Mesenchymal stem cell (in vitro differentiated cells and primary cell): ENCODE results near the gene HMGA1.

Experiments used
- DNase-seq: peaks from one replicate; pipeline ENCODE4 v3.0.0-alpha.2; 2013
- H2AFZ ChIP-seq: one replicate; pipeline ENCODE4 v1.6.1; 2013; ENCODE audit warnings: low read depth, mild to moderate bottlenecking, control low read depth, inconsistent platforms, low read length, moderate library complexity
- H2AK5ac ChIP-seq: 2 replicates; pipeline ENCODE4 v1.6.1; 2013; ENCODE audit warnings: low read length, moderate library complexity, mild to moderate bottlenecking, inconsistent platforms; ENCODE audit not compliant: severe bottlenecking
- H2BK120ac ChIP-seq: one replicate; pipeline ENCODE4 v1.6.1; 2013; ENCODE audit warnings: low read depth, mild to moderate bottlenecking, inconsistent platforms, low read length, moderate library complexity
- H2BK12ac ChIP-seq, 2 experiments: one replicate each; pipeline ENCODE4 v1.6.1; 2013; ENCODE audit warnings: inconsistent platforms in 2 of 2, low read length in 2 of 2, mild to moderate bottlenecking in 2 of 2, moderate library complexity in 2 of 2, control low read depth in 1 of 2
- H2BK15ac ChIP-seq: one replicate; pipeline ENCODE4 v1.6.1; 2013; ENCODE audit warnings: mild to moderate bottlenecking, low read depth, inconsistent platforms; ENCODE audit not compliant: poor library complexity, severe bottlenecking
- H2BK5ac ChIP-seq: 2 replicates; pipeline ENCODE4 v1.6.1; 2013; ENCODE audit warnings: low read depth, mild to moderate bottlenecking, low read length, control low read depth, inconsistent platforms; ENCODE audit not compliant: poor library complexity, severe bottlenecking
- H3K14ac ChIP-seq, 2 experiments: one replicate each; pipeline ENCODE4 v1.6.1; 2013; ENCODE audit warnings: inconsistent platforms in 2 of 2, low read length in 2 of 2, control low read depth in 1 of 2, mild to moderate bottlenecking in 1 of 2, moderate library complexity in 1 of 2
- H3K18ac ChIP-seq, 2 experiments: one replicate each; pipeline ENCODE4 v1.6.1; 2013; ENCODE audit warnings: inconsistent platforms in 2 of 2, low read length in 2 of 2, control low read depth in 1 of 2, low read depth in 1 of 2, mild to moderate bottlenecking in 1 of 2
- H3K23ac ChIP-seq, 2 experiments: one replicate each; pipeline ENCODE4 v1.6.1; 2013; ENCODE audit warnings: inconsistent platforms in 2 of 2, low read length in 2 of 2, mild to moderate bottlenecking in 2 of 2, moderate library complexity in 2 of 2, control low read depth in 1 of 2
- H3K27ac ChIP-seq: 2 replicates; pipeline ENCODE4 v1.5.1; 2013; ENCODE audit warnings: mild to moderate bottlenecking, moderate library complexity, low read length, control low read depth, inconsistent platforms; ENCODE audit not compliant: poor library complexity, severe bottlenecking
- H3K27me3 ChIP-seq, 2 experiments: 2 replicates each; pipeline versions ENCODE4 v1.6.1 to v1.7.0; 2013; ENCODE audit warnings: low read length in 2 of 2, mild to moderate bottlenecking in 2 of 2, moderate library complexity in 2 of 2, control low read depth in 1 of 2, inconsistent platforms in 1 of 2; ENCODE audit not compliant: control insufficient read depth in 1 of 2, insufficient read depth in 1 of 2
- H3K36me3 ChIP-seq, 2 experiments: 2 replicates each; pipeline versions ENCODE4 v1.6.1 to v1.7.0; 2013; ENCODE audit warnings: low read length in 2 of 2, control low read depth in 1 of 2, inconsistent platforms in 1 of 2, low read depth in 1 of 2, mild to moderate bottlenecking in 1 of 2; ENCODE audit not compliant: insufficient read depth in 2 of 2, control insufficient read depth in 1 of 2
- H3K4ac ChIP-seq, 2 experiments: one replicate each; pipeline ENCODE4 v1.6.1; 2013; ENCODE audit warnings: inconsistent platforms in 2 of 2, low read length in 2 of 2, mild to moderate bottlenecking in 2 of 2, moderate library complexity in 2 of 2, control low read depth in 1 of 2, low read depth in 1 of 2
- H3K4me1 ChIP-seq: 2 replicates; pipeline ENCODE4 v1.6.1; 2013; ENCODE audit warnings: low read depth, low read length, control low read depth; ENCODE audit not compliant: control insufficient read depth, insufficient read depth
- H3K4me2 ChIP-seq: 2 replicates; pipeline ENCODE4 v1.6.1; 2013; ENCODE audit warnings: low read length, mild to moderate bottlenecking, inconsistent platforms; ENCODE audit not compliant: poor library complexity, severe bottlenecking
- H3K4me3 ChIP-seq, 2 experiments: 2 replicates each; pipeline versions ENCODE4 v1.5.1 to v1.7.0; 2013; ENCODE audit warnings: low read length in 2 of 2, mild to moderate bottlenecking in 2 of 2, control low read depth in 1 of 2, low read depth in 1 of 2; ENCODE audit not compliant: insufficient read depth in 1 of 2
- H3K79me1 ChIP-seq: replicated peaks from 2 replicates; pipeline ENCODE4 v1.6.1; 2013; ENCODE audit warnings: mild to moderate bottlenecking, control low read depth, low read length, inconsistent platforms; ENCODE audit not compliant: poor library complexity, severe bottlenecking
- H3K9ac ChIP-seq: 2 replicates; pipeline ENCODE4 v1.7.0; 2013; ENCODE audit warnings: mild to moderate bottlenecking, low read length, moderate library complexity
- H3K9me3 ChIP-seq: 2 replicates; pipeline ENCODE4 v1.7.0; 2013; ENCODE audit warnings: mild to moderate bottlenecking, low read length; ENCODE audit not compliant: control insufficient read depth
- H4K8ac ChIP-seq: one replicate; pipeline ENCODE4 v1.6.1; 2013; ENCODE audit warnings: inconsistent platforms, mild to moderate bottlenecking, low read length, moderate library complexity
- H4K91ac ChIP-seq: one replicate; pipeline ENCODE4 v1.6.1; 2013; ENCODE audit warnings: mild to moderate bottlenecking, low read length, inconsistent platforms
- WGBS: methylation state at CpG from one replicate; pipeline ENCODE4 v1.1.7; 2013; ENCODE audit warnings: mixed read lengths; 5-methylcytosine and 5-hydroxymethylcytosine counted together

Gene HMGA1

GRCh38 chr6:34234667-34235306, 1.9 kb upstream of the HMGA1 start:
- H3K36me3 ChIP-seq = peaks cover 0 to 2% of the 10 kb centered on the region in 2 experiments
- H3K4me3 ChIP-seq = no peak overlapping the region
- H3K9me3 ChIP-seq = no peaks in the 10 kb centered on the region
- H3K23ac ChIP-seq = no peak overlapping the region
- no peak overlapping the region for H2AFZ ChIP-seq
- peaks cover 31% of the 10 kb centered on the region for H3K4me1 ChIP-seq
- H2BK120ac ChIP-seq = peak overlapping the region; percentile 95
- no peak overlapping the region for H3K4me2 ChIP-seq
- H3K79me1 ChIP-seq = no peaks in the 10 kb centered on the region
- H4K8ac ChIP-seq = peak overlapping the region; percentile 96
- H2BK5ac ChIP-seq = no peak overlapping the region
- peak overlapping the region; percentile 78 for H4K91ac ChIP-seq
- peak overlapping the region; percentile 69 to 94 for H3K18ac ChIP-seq
- no peak for DNase-seq
- no peak overlapping the region for H3K9ac ChIP-seq
- WGBS = 31% methylated on average over 40 of the region's 53 CpGs
- H3K27ac ChIP-seq = no peak overlapping the region
- H2BK15ac ChIP-seq = peak overlapping the region; percentile 90
- peak overlapping the region; percentile 35 to 92 for H3K4ac ChIP-seq
- H2AK5ac ChIP-seq = no peak overlapping the region
- H2BK12ac ChIP-seq = peak overlapping the region in 1 of 2 experiments; percentile 92
- H3K27me3 ChIP-seq = no peaks in the 10 kb centered on the region
- H3K14ac ChIP-seq = no peak overlapping the region

GRCh38 chr6:34235307-34236130, 1.2 kb upstream of the HMGA1 start:
- peak overlapping the region; percentile 46 to 80 for H2BK12ac ChIP-seq
- peak overlapping the region; percentile 6 for H2AK5ac ChIP-seq
- no peak overlapping the region for H3K23ac ChIP-seq
- H4K8ac ChIP-seq = peak overlapping the region; percentile 98
- H3K9me3 ChIP-seq = no peaks in the 10 kb centered on the region
- peak overlapping the region; percentile 77 to 91 for H3K4ac ChIP-seq
- peak overlapping the region; percentile 82 for H3K4me2 ChIP-seq
- no peaks in the 10 kb centered on the region for H3K27me3 ChIP-seq
- peaks cover under 1 to 9% of the 10 kb centered on the region in 2 experiments for H3K36me3 ChIP-seq
- H3K4me3 ChIP-seq = peak overlapping the region; percentile 38 to 74
- H3K27ac ChIP-seq = peak overlapping the region; percentile 7
- no peak overlapping the region for H2AFZ ChIP-seq
- peak overlapping the region; percentile 95 for H2BK120ac ChIP-seq
- peak overlapping the region; percentile 94 to 98 for H3K18ac ChIP-seq
- DNase-seq = peak; percentile 89
- H3K9ac ChIP-seq = peak overlapping the region; percentile 70
- peaks cover 34% of the 10 kb centered on the region for H3K4me1 ChIP-seq
- H3K79me1 ChIP-seq = no peaks in the 10 kb centered on the region
- H3K14ac ChIP-seq = no peak overlapping the region
- peak overlapping the region; percentile 97 for H4K91ac ChIP-seq
- H2BK5ac ChIP-seq = peak overlapping the region; percentile 63
- peak overlapping the region; percentile 90 for H2BK15ac ChIP-seq
- under 1% methylated on average over 50 of the region's 75 CpGs for WGBS

GRCh38 chr6:34236131-34236442, 586 bp upstream of the HMGA1 start:
- peak overlapping the region; percentile 98 for H4K8ac ChIP-seq
- H2BK15ac ChIP-seq = peak overlapping the region; percentile 78
- H3K4me3 ChIP-seq = peak overlapping the region; percentile 74 to 80
- peak overlapping the region; percentile 77 to 91 for H3K4ac ChIP-seq
- H3K23ac ChIP-seq = no peak overlapping the region
- H3K9me3 ChIP-seq = no peaks in the 10 kb centered on the region
- 4% methylated on average over 13 of the region's 13 CpGs for WGBS
- H2AFZ ChIP-seq = no peak overlapping the region
- peak overlapping the region; percentile 71 for H2BK120ac ChIP-seq
- DNase-seq = peak; percentile 51
- peak overlapping the region; percentile 94 to 98 for H3K18ac ChIP-seq
- peak overlapping the region; percentile 6 for H2AK5ac ChIP-seq
- no peak overlapping the region for H2BK5ac ChIP-seq
- peak overlapping the region in 1 of 2 experiments; percentile 46 for H2BK12ac ChIP-seq
- peak overlapping the region; percentile 7 for H3K27ac ChIP-seq
- H3K27me3 ChIP-seq = no peaks in the 10 kb centered on the region
- peak overlapping the region; percentile 70 for H3K9ac ChIP-seq
- no peaks in the 10 kb centered on the region for H3K79me1 ChIP-seq
- peak overlapping the region in 1 of 2 experiments; percentile 92 for H3K14ac ChIP-seq
- peak overlapping the region; percentile 82 for H3K4me2 ChIP-seq
- H4K91ac ChIP-seq = peak overlapping the region; percentile 97
- H3K4me1 ChIP-seq = peaks cover 32% of the 10 kb centered on the region
- peaks cover 6 to 15% of the 10 kb centered on the region in 2 experiments for H3K36me3 ChIP-seq

- peak overlapping the region in 1 of 2 experiments; percentile 83 for H3K14ac ChIP-seq
- H3K27me3 ChIP-seq = no peaks in the 10 kb centered on the region
- no peaks in the 10 kb centered on the region for H3K79me1 ChIP-seq
- H3K23ac ChIP-seq = peak overlapping the region in 1 of 2 experiments; percentile 97
- H2AK5ac ChIP-seq = no peak overlapping the region
- H2BK15ac ChIP-seq = no peak overlapping the region
- peak overlapping the region; percentile 80 for H4K91ac ChIP-seq
- 8% methylated on average over 4 of the region's 78 CpGs for WGBS
- H3K4ac ChIP-seq = peak overlapping the region; percentile 68 to 89
- peak overlapping the region in 1 of 2 experiments; percentile 43 for H2BK12ac ChIP-seq
- H2BK120ac ChIP-seq = peak overlapping the region; percentile 74
- peaks cover 34% of the 10 kb centered on the region for H3K4me1 ChIP-seq
- H2AFZ ChIP-seq = no peak overlapping the region
- peak overlapping the region; percentile 82 to 91 for H3K18ac ChIP-seq
- no peak overlapping the region for H3K27ac ChIP-seq
- peak overlapping the region; percentile 80 to 86 for H3K4me3 ChIP-seq
- H4K8ac ChIP-seq = peak overlapping the region; percentile 20
- DNase-seq = no peak
- H3K36me3 ChIP-seq = peaks cover 16 to 27% of the 10 kb centered on the region in 2 experiments
- no peaks in the 10 kb centered on the region for H3K9me3 ChIP-seq
- peak overlapping the region; percentile 96 for H3K4me2 ChIP-seq
- H2BK5ac ChIP-seq = no peak overlapping the region
- peak overlapping the region; percentile 86 for H3K9ac ChIP-seq
Observed at GRCh38 chr6:34237316-34237721, 646 bp downstream of the HMGA1 start.
